T-cell (primary cell): ENCODE data around the gene PRRT2. TPM values are rescaled to one million over a fixed set of nuclear protein-coding genes. Genes with fewer than 3 reads are reported as not detected.

ENCODE experiments used
- ATAC-seq, 4 experiments: fragments of 200-7000 bp in 3 of 4; fragments of 150-1000 bp in 1 of 4; cut with Tn5 transposase; replicated peaks in 1 of 4; 1 replicate in 3 of 4; 2 replicates in 1 of 4; pipeline ENCODE4 v1.10.0; 2021; ENCODE audit warnings: moderate library complexity in 3 of 4, mild to moderate bottlenecking in 2 of 4, moderate number of reproducible peaks in 1 of 4
- CTCF ChIA-PET, 2 donors: fragments of 300-600 bp; sonication (Branson Sonifier 250); formaldehyde crosslinking; loops; one replicate each; lab custom pipeline; 2022; ENCODE audit warnings: antibody characterized with exemption in 2 of 2; lab: Charles Lee
- POLR2A ChIA-PET, 2 donors: fragments of 300-600 bp; sonication (Branson Sonifier 250); formaldehyde crosslinking; loops; one replicate each; lab custom pipeline; 2022; ENCODE audit warnings: antibody characterized with exemption in 2 of 2; lab: Charles Lee
- DNase-seq, 35 experiments: peaks; one replicate each; pipeline versions ENCODE4 v3.0.0 to v3.0.0-alpha.2; 2013 to 2023
- H3K27ac ChIP-seq: one replicate; pipeline ENCODE4 v1.5.1; 2013; ENCODE audit warnings: low read length
- H3K27me3 ChIP-seq, 2 experiments: replicated peaks in 1 of 2; 1 replicate in 1 of 2; 2 replicates in 1 of 2; pipeline versions ENCODE4 v1.6.1 to v1.7.0; 2013; ENCODE audit warnings: low read length in 1 of 2, mixed read lengths in 1 of 2; ENCODE audit not compliant: control insufficient read depth in 2 of 2, insufficient read depth in 2 of 2; ENCODE audit errors: extremely low read depth in 1 of 2
- H3K36me3 ChIP-seq, 2 donors: 1 replicate in 1 of 2; 2 replicates in 1 of 2; pipeline versions ENCODE4 v1.6.1 to v1.7.0; 2013; ENCODE audit warnings: low read length in 1 of 2; ENCODE audit not compliant: control insufficient read depth in 2 of 2, insufficient read depth in 1 of 2; ENCODE audit errors: extremely low read depth in 1 of 2
- H3K4me1 ChIP-seq, 2 experiments: 1 replicate in 1 of 2; 2 replicates in 1 of 2; pipeline versions ENCODE4 v1.6.1 to v1.7.0; 2013; ENCODE audit warnings: low read length in 2 of 2, mixed read lengths in 1 of 2; ENCODE audit not compliant: insufficient read depth in 2 of 2, control insufficient read depth in 1 of 2; ENCODE audit errors: extremely low read depth in 1 of 2
- H3K4me3 ChIP-seq, 2 donors: 1 replicate in 1 of 2; 2 replicates in 1 of 2; pipeline versions ENCODE4 v1.5.1 to v1.7.0; 2013; ENCODE audit warnings: mild to moderate bottlenecking in 2 of 2, low read length in 1 of 2, moderate library complexity in 1 of 2; ENCODE audit not compliant: control insufficient read depth in 1 of 2; ENCODE audit errors: extremely low read depth in 1 of 2
- H3K9me3 ChIP-seq: 2 replicates; pipeline ENCODE4 v1.7.0; 2013
- H3K27ac Mint-ChIP-seq, 2 donors: one replicate each; pipeline ENCODE4 v1.8.0; 2020 to 2021; ENCODE audit warnings: mild to moderate bottlenecking in 2 of 2, mixed read lengths in 2 of 2
- H3K27me3 Mint-ChIP-seq, 2 donors: one replicate each; pipeline ENCODE4 v1.8.0; 2021 to 2022; ENCODE audit warnings: mixed read lengths in 2 of 2
- H3K36me3 Mint-ChIP-seq: one replicate; pipeline ENCODE4 v1.8.0; 2021; ENCODE audit warnings: mixed read lengths
- H3K4me1 Mint-ChIP-seq, 3 donors: one replicate each; pipeline ENCODE4 v1.8.0; 2020 to 2022; ENCODE audit warnings: mixed read lengths in 3 of 3, mild to moderate bottlenecking in 1 of 3
- H3K4me3 Mint-ChIP-seq, 3 donors: one replicate each; pipeline ENCODE4 v1.8.0; 2020 to 2022; ENCODE audit warnings: mild to moderate bottlenecking in 3 of 3, mixed read lengths in 3 of 3, moderate library complexity in 3 of 3
- H3K9me3 Mint-ChIP-seq, 3 donors: one replicate each; pipeline ENCODE4 v1.8.0; 2020 to 2022; ENCODE audit warnings: mixed read lengths in 3 of 3
- WGBS: methylation state at CpG from one replicate; pipeline ENCODE4 v1.1.5; 2013; ENCODE audit warnings: missing lambda C conversion rate; ENCODE audit not compliant: insufficient coverage; 5-methylcytosine and 5-hydroxymethylcytosine counted together
- total RNA-seq, 35 experiments: library from RNA in 6 of 35; stranded (reverse) in 6 of 35; fragments of 120-200 nt in 1 of 35; gene quantifications; one replicate each; pipeline versions ENCODE4 v1.2.1 to v1.2.4 and lab custom pipeline; 2013 to 2026

PRRT2 gene
- total RNA-seq, 5 donors from 2014 or later (not counting 1 experiment from before 2014, with no cell fraction given), result 2.4 to 7.9 (median 4.4) TPM

- Mint-ChIP-seq H3K27ac (peak overlapping the region; percentile 69 to 72), H3K36me3 (peaks cover 19% of the 10 kb centered on the region), H3K27me3 (no peaks in the 10 kb centered on the region), H3K4me1 (peaks cover 5 to 13% (median 12%) of the 10 kb centered on the region in 3 donors), H3K9me3 (no peaks in the 10 kb centered on the region), H3K4me3 (no peak overlapping the region)
- H3K4me1 ChIP-seq, result peaks cover 0 to 9% of the 10 kb centered on the region in 2 experiments
- H3K4me3 ChIP-seq, result no peak overlapping the region
- DNase-seq (peak; percentile 59 to 88 (median 78)), ATAC-seq (peak; percentile 90 to 94 (median 92))
- H3K9me3 ChIP-seq, result no peaks in the 10 kb centered on the region
- no peaks in the 10 kb centered on the region for H3K27me3 ChIP-seq
- ChIA-PET CTCF (interaction anchor here (0.5 to 3.4 kb wide), 31 partner anchors 8 to 1043 kb away, joined by 3 to 66 read pairs (median 4); partner anchors contain the start of genes KIF22 (in 1 of the 2), PAGR1 (in 1 of the 2), QPRT (in 1 of the 2) and TAOK2 (in 1 of the 2)), POLR2A (interaction anchor here (0.5 to 0.8 kb wide), 9 partner anchors 16 to 838 kb away, joined by 3 to 7 read pairs (median 4); no protein-coding TSS in a partner anchor)
- peaks cover 16 to 41% of the 10 kb centered on the region in 2 donors for H3K36me3 ChIP-seq
- H3K27ac ChIP-seq, result no peak overlapping the region
- 12% methylated on average over 5 of the region's 15 CpGs for WGBS
Measured at GRCh38 chr16:29848420-29849297, 36.7 kb downstream of the PRRT2 start.

- H3K27me3 Mint-ChIP-seq, result no peaks in the 10 kb centered on the region
- no peak for ATAC-seq
- WGBS, result 60% methylated on average over 1 of the region's 5 CpGs
- no peaks in the 10 kb centered on the region for H3K9me3 ChIP-seq
- peaks cover 5 to 13% (median 10%) of the 10 kb centered on the region in 3 donors for H3K4me1 Mint-ChIP-seq
- peaks cover 15% of the 10 kb centered on the region for H3K36me3 Mint-ChIP-seq
- H3K27ac Mint-ChIP-seq, result peak overlapping the region; percentile 27 to 69
- no peak overlapping the region for H3K4me3 Mint-ChIP-seq
- CTCF ChIA-PET, result interaction anchor here (0.6 to 3.4 kb wide), 6 partner anchors 42 to 1405 kb away, joined by 3 to 66 read pairs (median 6); partner anchors contain the start of gene TLCD3B (in 1 of the 2)
- H3K4me1 ChIP-seq, result peaks cover 0 to 9% of the 10 kb centered on the region in 2 experiments
- POLR2A ChIA-PET, result interaction anchor here (0.6 to 0.8 kb wide), 3 partner anchors 41 to 161 kb away, joined by 4 to 7 read pairs (median 6); no protein-coding TSS in a partner anchor
- H3K27me3 ChIP-seq, result no peaks in the 10 kb centered on the region
- H3K36me3 ChIP-seq, result peaks cover 12 to 34% of the 10 kb centered on the region in 2 donors
- H3K4me3 ChIP-seq, result no peak overlapping the region
- no peak overlapping the region for H3K27ac ChIP-seq
- DNase-seq, result no peak
- H3K9me3 Mint-ChIP-seq, result no peaks in the 10 kb centered on the region
Measured at GRCh38 chr16:29849505-29849904, 37.5 kb downstream of the PRRT2 start.

- Histone ChIP-seq H3K4me1 (peaks cover 0 to 9% of the 10 kb centered on the region in 2 experiments), H3K4me3 (no peak overlapping the region), H3K27ac (no peak overlapping the region), H3K27me3 (no peaks in the 10 kb centered on the region), H3K9me3 (no peaks in the 10 kb centered on the region), H3K36me3 (peaks cover 11 to 19% of the 10 kb centered on the region in 2 donors)
- Mint-ChIP-seq H3K4me3 (no peak overlapping the region), H3K27ac (no peak overlapping the region), H3K27me3 (no peaks in the 10 kb centered on the region), H3K9me3 (no peaks in the 10 kb centered on the region), H3K36me3 (peaks cover 6% of the 10 kb centered on the region), H3K4me1 (peaks cover 5 to 13% (median 10%) of the 10 kb centered on the region in 3 donors)
- ChIA-PET POLR2A (interaction anchor here in 1 of 2 donors (0.6 to 0.7 kb wide), 2 partner anchors 76 to 151 kb away, joined by 6 to 8 read pairs; no protein-coding TSS in a partner anchor), CTCF (interaction anchor here in 1 of 2 donors (0.6 to 1.0 kb wide), 3 partner anchors 30 to 181 kb away, joined by 3 to 6 read pairs (median 4); no protein-coding TSS in a partner anchor)
- DNase-seq, result no peak
- 100% methylated on average over 1 of the region's 3 CpGs for WGBS
- ATAC-seq, result no peak
Measured at GRCh38 chr16:29850998-29851397, 39.0 kb downstream of the PRRT2 start.

GRCh38 chr16:29852654-29853053, 40.7 kb downstream of the PRRT2 start:
- peaks cover 2 to 3% of the 10 kb centered on the region in 2 donors for H3K36me3 ChIP-seq
- H3K9me3 ChIP-seq, result no peaks in the 10 kb centered on the region
- Mint-ChIP-seq H3K4me1 (peaks cover 3 to 13% (median 10%) of the 10 kb centered on the region in 3 donors), H3K4me3 (no peak overlapping the region), H3K27me3 (no peaks in the 10 kb centered on the region), H3K9me3 (no peaks in the 10 kb centered on the region), H3K27ac (no peak overlapping the region), H3K36me3 (no peaks in the 10 kb centered on the region)
- no peak overlapping the region for H3K4me3 ChIP-seq
- peaks cover 0 to 9% of the 10 kb centered on the region in 2 experiments for H3K4me1 ChIP-seq
- no peaks in the 10 kb centered on the region for H3K27me3 ChIP-seq
- POLR2A ChIA-PET, result interaction anchor here in 1 of 2 donors (0.6 kb wide), 2 partner anchors 192 to 515 kb away, joined by 4 to 5 read pairs; no protein-coding TSS in a partner anchor
- DNase-seq, result no peak
- ATAC-seq, result no peak
- WGBS, result 100% methylated on average over 1 of the region's 7 CpGs
- no peak overlapping the region for H3K27ac ChIP-seq
- CTCF ChIA-PET, result no interaction called here

GRCh38 chr16:29854520-29855100, 42.6 kb downstream of the PRRT2 start:
- no peak overlapping the region for H3K27ac Mint-ChIP-seq
- H3K4me3 Mint-ChIP-seq, result no peak overlapping the region
- ATAC-seq, result no peak
- peaks cover 0 to 6% (median 2%) of the 10 kb centered on the region in 3 donors for H3K4me1 Mint-ChIP-seq
- ChIA-PET CTCF (interaction anchor here in 1 of 2 donors (0.6 kb wide), 1 partner anchor 160 kb away, joined by 3 read pairs; no protein-coding TSS in a partner anchor), POLR2A (no interaction called here)
- no peaks in the 10 kb centered on the region for H3K9me3 Mint-ChIP-seq
- H3K9me3 ChIP-seq, result no peaks in the 10 kb centered on the region
- peaks cover 12 to 16% of the 10 kb centered on the region in 2 donors for H3K36me3 ChIP-seq
- DNase-seq, result no peak
- 85% methylated on average over 5 of the region's 5 CpGs for WGBS
- H3K36me3 Mint-ChIP-seq, result peaks cover 13% of the 10 kb centered on the region
- no peaks in the 10 kb centered on the region for H3K27me3 Mint-ChIP-seq
- no peaks in the 10 kb centered on the region for H3K27me3 ChIP-seq
- H3K27ac ChIP-seq, result no peak overlapping the region
- H3K4me1 ChIP-seq, result no peaks in the 10 kb centered on the region
- H3K4me3 ChIP-seq, result no peak overlapping the region
